CD4-positive, alpha-beta T cell treated with Interleukin-15 for 1 hour (primary cell): ENCODE results near the gene KRTAP5-10.
"Not testable (repeated sequence)": the region's sequence is repeated elsewhere in the genome, so short reads cannot be mapped to it uniquely, and the experiment has no call there.

Source experiments
- DNase-seq: peaks from one replicate; pipeline ENCODE4 v3.0.0-alpha.2; 2020

KRTAP5-10 gene

DNA sequence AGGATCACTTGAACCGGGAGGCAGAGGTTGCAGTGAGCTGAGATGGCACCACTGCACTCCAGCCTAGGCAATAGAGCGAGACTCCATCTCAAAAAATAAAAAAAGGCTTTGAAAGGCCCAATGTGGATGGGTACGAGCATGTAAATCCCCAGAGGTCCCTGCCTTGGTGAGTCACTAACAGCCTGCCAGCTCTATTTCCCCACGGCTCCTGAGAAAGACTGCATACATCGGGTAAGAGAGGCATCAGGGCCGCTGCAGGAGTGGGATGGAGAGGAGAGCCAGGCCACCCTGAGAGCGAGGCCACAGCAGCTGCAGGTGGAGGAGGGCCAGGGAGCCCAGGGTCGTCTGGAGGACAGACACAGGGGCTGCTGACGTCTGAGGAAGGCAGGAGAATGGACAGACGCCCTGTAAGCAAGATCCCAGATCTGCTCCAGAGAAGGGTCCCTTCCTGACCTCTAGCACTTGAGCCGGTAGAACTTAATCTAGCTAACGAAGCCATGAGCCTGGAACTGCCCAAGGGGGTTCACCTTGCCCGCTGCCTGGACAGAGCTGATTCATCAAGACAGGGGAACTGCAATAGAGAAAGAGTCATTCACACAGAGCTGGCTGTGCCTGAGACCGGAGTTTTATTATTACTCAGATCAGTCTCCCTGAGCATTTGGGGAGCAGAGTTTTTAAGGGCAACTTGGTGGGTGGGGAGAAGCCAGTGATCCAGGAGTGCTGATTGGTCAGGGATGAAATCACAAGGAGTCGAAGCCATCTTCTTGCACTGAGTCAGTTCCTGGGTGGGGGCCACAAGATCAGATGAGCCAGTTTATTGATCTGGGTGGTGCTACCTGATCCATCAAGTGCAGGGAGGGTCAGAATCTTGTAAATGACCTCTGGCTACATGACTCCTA is 22.2 kb upstream of the KRTAP5-10 start:
- no peak for DNase-seq

DNA sequence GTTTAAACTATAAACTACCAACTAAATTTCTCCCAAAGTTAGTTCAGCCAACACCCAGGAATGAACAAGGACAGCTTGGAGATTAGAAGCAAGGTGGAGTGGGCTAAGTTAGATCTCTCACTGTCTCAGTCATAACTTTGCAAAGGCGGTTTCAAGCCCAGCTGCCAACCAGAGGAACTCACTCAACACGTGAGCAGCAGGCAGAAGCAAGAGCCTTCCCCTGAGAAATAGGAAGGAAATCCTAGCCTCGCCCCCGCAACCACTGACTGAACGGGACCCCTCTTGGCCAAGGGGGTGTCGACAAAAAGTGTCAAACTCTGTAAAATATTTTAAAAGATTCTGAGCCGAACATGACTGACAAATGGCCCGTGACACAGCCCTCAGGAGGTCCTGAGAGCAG is 21.5 kb upstream of the KRTAP5-10 start:
- no peak for DNase-seq

GRCh38 chr11:71544525-71545214 is 20.7 kb upstream of the KRTAP5-10 start:
- no peak for DNase-seq

- DNase-seq = no peak
Observed at GRCh38 chr11:71545405-71545966, 19.9 kb upstream of the KRTAP5-10 start.

DNA sequence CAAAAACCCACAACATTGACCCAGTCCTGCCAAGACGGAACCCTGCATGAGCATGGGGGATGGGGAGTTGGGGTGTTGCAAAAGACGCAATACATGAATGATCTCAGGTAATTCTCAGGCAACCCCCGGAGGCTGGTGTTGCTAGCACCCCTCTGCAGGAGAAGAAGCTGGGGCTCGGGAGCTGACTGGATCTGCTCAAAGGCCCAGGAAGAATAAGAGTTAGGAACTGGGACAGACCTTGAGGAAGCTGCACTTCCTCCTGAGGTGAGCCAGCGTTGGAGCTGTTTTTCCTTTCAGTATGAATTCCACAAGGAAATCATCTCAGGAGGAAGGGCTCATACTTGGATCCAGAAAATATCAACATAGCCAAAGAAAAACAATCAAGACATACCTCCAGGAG is 17.2 kb upstream of the KRTAP5-10 start, which contains the start of gene KRTAP5-9:
Gene KRTAP5-9, plus strand, starts transcription at position 301 of the 400 bp plus-strand sequence. CDS start 238 bp downstream, outside the sequence.
- no peak for DNase-seq

DNA sequence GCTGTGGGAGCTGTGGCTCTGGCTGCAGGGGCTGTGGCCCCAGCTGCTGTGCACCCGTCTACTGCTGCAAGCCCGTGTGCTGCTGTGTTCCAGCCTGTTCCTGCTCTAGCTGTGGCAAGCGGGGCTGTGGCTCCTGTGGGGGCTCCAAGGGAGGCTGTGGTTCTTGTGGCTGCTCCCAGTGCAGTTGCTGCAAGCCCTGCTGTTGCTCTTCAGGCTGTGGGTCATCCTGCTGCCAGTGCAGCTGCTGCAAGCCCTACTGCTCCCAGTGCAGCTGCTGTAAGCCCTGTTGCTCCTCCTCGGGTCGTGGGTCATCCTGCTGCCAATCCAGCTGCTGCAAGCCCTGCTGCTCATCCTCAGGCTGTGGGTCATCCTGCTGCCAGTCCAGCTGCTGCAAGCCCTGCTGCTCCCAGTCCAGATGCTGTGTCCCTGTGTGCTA is 16.6 kb upstream of the KRTAP5-10 start:
- DNase-seq = no peak

- DNase-seq = no peak
Observed at GRCh38 chr11:71551711-71552110, 13.7 kb upstream of the KRTAP5-10 start.

DNA sequence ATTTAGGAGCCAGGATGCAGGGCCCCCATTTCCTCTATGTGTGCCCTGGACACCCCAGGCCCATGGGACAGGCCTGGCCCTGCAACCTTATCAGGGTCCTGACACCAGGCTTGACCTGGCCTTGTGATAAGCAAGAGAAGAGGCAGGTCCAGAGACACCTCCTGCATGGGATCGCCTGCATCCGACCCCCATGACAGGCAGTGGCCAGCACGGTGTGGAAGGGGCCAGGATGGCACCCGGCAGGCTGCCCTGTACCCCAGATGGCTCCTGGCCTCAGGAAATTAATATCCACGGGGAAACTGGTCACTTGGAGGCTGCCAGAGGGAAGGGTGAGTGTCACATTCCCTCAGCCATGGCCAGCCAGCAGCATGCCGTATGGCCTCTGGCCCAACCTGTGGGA is 10.4 kb upstream of the KRTAP5-10 start:
- DNase-seq = no peak

GRCh38 chr11:71555508-71555907 is 9.9 kb upstream of the KRTAP5-10 start:
- no peak for DNase-seq

DNA sequence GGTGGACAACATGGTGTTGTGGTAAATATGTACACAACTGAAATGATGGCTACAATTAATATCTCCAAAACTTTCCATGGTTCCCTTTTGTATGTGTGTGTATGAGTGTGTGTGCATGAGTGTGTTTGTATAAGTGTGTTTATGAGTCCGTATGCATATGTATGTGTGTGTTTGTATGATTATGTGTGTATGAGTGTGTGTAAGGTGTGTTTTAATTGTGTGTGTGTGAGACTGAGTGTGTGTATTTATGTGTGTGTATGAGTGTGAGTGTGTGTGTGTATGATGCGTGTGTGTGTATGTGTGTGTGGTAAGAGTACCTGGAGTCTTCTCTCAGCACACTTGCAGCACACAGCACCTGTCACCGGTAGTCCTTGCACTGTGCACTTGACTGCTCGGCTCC is 9.3 kb upstream of the KRTAP5-10 start:
- DNase-seq = no peak

GRCh38 chr11:71557257-71557656 is 8.1 kb upstream of the KRTAP5-10 start:
- DNase-seq = no peak

DNA sequence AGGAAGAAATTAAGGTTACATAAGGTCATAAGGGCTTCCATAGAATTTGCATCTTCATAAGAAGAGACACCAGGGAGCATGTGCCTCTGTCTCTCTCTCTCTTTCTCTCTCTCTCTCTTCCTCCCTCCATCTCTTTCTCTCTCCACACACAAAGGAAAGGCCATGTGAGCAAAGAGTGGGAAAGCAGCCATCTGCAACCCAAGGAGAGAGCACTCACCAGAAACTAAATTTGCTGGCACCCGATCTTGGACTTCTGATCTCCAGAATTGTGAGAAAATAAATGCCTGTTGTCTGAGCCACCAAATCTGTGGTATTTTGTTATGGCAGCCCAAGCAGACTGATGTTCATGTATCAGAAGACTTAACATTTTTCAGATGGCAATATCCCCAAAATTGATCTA is 6.4 kb upstream of the KRTAP5-10 start:
- no peak for DNase-seq

- DNase-seq = no peak
Observed at GRCh38 chr11:71562120-71562519, 3.2 kb upstream of the KRTAP5-10 start.

DNA sequence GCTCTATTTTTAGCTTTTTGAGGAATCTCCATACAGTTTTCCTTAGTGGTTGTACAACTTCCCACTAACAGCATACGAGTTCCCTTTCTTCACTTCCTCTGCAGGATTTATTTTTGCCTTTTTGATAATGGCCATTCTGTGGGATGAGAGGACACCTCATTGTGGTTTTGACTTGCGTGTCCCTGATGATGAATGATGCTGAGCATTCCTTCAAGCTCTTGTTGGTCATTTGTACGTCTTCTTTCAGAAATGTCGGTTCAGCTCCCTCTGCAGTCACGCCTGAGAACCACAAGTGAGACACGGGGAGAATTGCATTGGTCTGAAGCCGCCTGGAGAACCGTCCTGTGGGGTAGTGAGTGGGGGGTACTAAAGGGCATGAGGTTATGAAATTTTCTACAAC is 2.0 kb upstream of the KRTAP5-10 start:
- DNase-seq = no peak

- no peak for DNase-seq
Observed at GRCh38 chr11:71564430-71564829, 933 bp upstream of the KRTAP5-10 start.

DNA sequence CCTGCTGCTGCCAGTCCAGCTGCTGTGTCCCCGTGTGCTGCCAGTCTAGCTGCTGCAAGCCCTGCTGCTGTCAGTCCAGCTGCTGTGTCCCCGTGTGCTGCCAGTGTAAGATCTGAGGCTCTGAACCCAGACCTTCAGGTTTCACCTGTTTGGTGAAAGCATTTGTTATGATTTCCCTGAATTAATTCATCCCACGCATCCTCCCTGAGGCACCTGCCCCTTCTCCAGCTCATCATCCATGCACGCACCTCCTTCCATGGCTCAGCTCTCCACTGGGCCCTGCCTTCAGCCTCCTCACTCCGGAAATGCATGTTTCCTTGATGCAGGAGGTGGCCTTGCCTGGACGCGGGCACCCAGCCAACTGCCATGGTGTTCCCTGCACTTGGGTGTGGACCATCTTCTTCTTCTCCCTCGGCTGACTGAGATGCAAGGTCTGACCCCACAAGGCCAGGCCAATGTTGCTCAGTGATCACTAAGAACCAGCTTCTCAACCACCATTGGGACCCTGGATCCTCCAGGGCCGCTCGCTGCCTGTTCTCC is 788 bp downstream of the KRTAP5-10 start:
- no peak for DNase-seq

GRCh38 chr11:71566626-71567599 is 1.6 kb downstream of the KRTAP5-10 start:
- DNase-seq = not testable (repeated sequence)

DNA sequence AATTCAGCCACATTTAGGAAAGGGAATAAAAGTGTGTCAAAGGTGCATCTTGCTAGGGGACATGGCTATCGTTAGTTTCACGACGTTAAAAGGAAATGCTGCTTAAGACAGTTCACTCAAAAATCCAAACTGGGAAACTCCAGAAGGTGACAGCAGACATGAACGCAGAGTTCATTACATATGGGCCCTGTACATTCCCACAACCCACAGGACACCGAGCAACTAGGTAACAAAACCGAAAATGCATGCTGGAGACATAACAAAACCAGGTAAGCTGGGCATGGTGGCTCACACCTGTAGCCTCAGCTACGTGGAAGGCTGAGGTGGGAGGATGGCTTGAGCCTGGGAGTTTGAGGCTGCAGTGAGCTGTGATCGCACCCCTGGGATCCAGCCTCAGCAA is 2.3 kb downstream of the KRTAP5-10 start:
- DNase-seq = not testable (repeated sequence)

DNA sequence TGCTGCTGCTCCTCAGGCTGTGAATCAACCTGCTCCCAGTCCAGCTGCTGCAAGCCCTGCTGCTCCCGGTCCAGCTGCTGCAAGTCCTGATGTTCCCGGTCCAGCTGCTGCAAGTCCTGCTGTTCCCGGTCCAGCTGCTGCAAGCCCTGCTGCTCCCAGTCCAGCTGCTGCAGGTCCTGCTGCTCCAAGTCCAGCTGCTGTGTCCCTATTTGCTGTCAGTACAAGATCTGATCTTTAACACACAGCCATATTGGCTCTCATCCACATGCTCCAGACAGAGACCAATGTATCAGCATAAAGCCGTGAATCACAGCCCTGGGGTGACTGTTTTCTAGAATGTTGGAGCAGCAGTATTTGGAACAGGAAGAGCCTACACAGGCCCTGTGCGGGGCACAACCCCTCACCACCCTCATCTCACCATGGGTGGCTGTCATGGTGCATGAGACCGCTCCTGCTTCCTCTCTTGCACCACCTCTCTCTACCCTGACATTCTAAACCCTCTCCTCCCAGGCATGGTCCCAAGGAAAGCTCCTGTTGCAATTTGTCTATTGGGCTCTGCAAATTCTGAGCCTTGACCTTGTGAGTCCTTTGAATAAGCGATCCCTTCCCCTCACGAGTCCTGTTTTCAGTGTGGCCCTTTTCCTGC is 3.5 kb downstream of the KRTAP5-10 start:
- DNase-seq = no peak

DNA sequence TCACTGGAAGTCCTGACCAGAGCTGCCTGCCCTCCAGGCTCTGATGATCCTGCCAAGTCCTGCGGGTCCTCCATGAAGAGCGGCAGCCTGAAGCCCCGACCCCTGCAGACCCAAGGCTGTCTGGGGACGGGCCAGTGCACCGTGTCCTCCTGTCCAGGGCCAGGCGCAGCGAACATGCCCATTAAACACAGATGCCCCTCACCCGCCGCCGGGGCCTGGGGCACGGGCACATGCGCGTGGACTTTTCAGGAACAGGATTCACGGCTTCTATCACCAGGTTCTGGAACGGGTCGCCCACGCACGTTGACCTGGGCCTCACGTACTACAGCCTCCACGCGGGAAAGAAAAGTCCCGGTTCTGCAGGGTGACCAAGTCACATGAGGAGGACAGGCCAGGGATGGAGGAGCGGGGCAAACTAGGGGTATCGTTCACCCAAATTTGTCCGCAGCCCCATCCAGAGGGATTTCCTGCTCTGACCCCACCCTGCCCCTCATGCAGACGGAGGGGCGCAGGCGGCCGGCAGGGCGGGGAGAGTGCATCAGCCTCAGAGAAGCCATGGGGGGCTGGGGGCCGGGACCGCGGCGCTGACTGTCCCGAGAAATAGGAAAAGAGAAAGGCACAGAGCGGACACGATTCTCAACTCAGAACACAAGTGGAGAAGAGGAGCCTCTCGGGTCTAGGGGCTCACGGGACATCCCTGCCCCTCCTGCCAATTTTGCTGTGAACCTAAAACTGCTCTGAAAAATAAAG is 5.9 kb downstream of the KRTAP5-10 start:
- not testable (repeated sequence) for DNase-seq

DNA sequence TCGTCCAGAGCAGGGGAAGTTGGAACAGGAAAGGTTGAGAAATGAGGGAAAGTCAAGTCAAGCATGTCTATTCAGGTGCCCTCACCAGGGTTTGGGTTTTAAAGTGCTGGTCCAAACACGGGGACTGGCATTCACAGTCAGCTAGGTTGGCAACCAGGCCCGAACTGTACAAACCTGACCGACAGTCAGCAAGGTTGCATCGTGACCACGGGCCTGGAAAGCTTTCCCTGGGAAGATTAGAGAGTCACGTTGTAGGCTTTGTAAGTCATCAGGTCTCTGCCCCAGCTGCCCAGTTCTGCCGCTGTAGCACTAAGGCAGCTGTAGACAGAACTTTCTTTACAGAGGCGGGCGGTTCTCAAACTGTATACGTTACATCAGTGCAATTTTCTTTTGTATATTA is 7.4 kb downstream of the KRTAP5-10 start:
- DNase-seq = no peak
